Measurements from ENCODE around the gene ADAMTS2.

The ADAMTS2 gene

GRCh38 chr5:179139936-179140235, 205.4 kb downstream of the ADAMTS2 start:
- TF ChIP-seq TEAD4 (IDR thresholded peaks at IDR 0.05) (no peak), MAX (IDR thresholded peaks at IDR 0.05) (no peak), USF1 (IDR thresholded peaks at IDR 0.05) (no peak), EP300 (IDR thresholded peaks at IDR 0.05; ENCODE audit: borderline replicate concordance) (no peak), CEBPB (IDR thresholded peaks at IDR 0.05) (no peak)

- TF ChIP-seq CREB1 (IDR thresholded peaks at IDR 0.05; ENCODE audit: low read depth): no peak
- TF ChIP-seq EGR1 (IDR thresholded peaks at IDR 0.05): no peak
- TF ChIP-seq MAX (IDR thresholded peaks at IDR 0.05): no peak
- TF ChIP-seq TAF1 (IDR thresholded peaks at IDR 0.05; ENCODE audit: low read depth): no peak
- no peak for TF ChIP-seq REST (IDR thresholded peaks at IDR 0.05; ENCODE audit: low read depth)
- TF ChIP-seq YY1 (IDR thresholded peaks at IDR 0.05; ENCODE audit: low read depth): no peak
- TF ChIP-seq EP300 (IDR thresholded peaks at IDR 0.05; ENCODE audit: borderline replicate concordance): no peak
- no peak for TF ChIP-seq ZBTB7A (IDR thresholded peaks at IDR 0.05; ENCODE audit: low read depth)
- no peak for TF ChIP-seq FOXM1 (IDR thresholded peaks at IDR 0.05; ENCODE audit: borderline replicate concordance, low read depth)
- TF ChIP-seq RAD21 (IDR thresholded peaks at IDR 0.05; ENCODE audit: low read depth): no peak
- no peak for TF ChIP-seq TEAD4 (IDR thresholded peaks at IDR 0.05)
- no peak for TF ChIP-seq USF1 (IDR thresholded peaks at IDR 0.05)
- no peak for TF ChIP-seq NFIC (IDR thresholded peaks at IDR 0.05)
- no peak for TF ChIP-seq CEBPB (IDR thresholded peaks at IDR 0.05)
- no peak for TF ChIP-seq TCF12 (IDR thresholded peaks at IDR 0.05; ENCODE audit: low read depth)
Observed at GRCh38 chr5:179139111-179139935, 205.9 kb downstream of the ADAMTS2 start.

DNA sequence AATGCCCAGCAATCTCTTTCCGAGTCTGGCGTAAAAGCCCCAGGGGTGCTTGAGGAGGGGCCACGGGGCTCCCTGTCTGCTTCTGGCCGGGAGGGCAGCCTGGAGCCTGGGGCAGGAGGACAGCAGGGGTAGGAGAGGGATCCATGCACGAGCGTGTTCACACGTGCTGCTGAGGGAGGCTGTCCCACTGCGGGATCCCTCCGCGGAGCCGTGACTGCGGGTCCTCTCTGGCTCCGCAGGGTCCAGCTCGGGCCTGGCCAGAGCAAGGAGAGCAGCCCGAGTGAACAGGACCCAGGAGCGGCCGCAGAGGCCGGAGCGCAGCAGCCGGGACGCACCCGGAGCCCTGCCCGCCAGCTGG, 206.7 kb downstream of the ADAMTS2 start:
- TF ChIP-seq ZBTB7A (IDR thresholded peaks at IDR 0.05; ENCODE audit: low read depth) (no peak), REST (IDR thresholded peaks at IDR 0.05; ENCODE audit: low read depth) (no peak), EGR1 (IDR thresholded peaks at IDR 0.05) (no peak), TCF12 (IDR thresholded peaks at IDR 0.05; ENCODE audit: low read depth) (no peak), YY1 (IDR thresholded peaks at IDR 0.05; ENCODE audit: low read depth) (no peak), RAD21 (IDR thresholded peaks at IDR 0.05; ENCODE audit: low read depth) (no peak), EP300 (IDR thresholded peaks at IDR 0.05; ENCODE audit: borderline replicate concordance) (no peak), FOXM1 (IDR thresholded peaks at IDR 0.05; ENCODE audit: borderline replicate concordance, low read depth) (no peak), USF1 (IDR thresholded peaks at IDR 0.05) (no peak), TEAD4 (IDR thresholded peaks at IDR 0.05) (no peak), TAF1 (IDR thresholded peaks at IDR 0.05; ENCODE audit: low read depth) (no peak), CEBPB (IDR thresholded peaks at IDR 0.05) (no peak), CREB1 (IDR thresholded peaks at IDR 0.05; ENCODE audit: low read depth) (no peak)

GRCh38 chr5:179137643-179138567, 207.4 kb downstream of the ADAMTS2 start:
- TF ChIP-seq CREB1 (IDR thresholded peaks at IDR 0.05; ENCODE audit: low read depth) (no peak), TCF12 (IDR thresholded peaks at IDR 0.05; ENCODE audit: low read depth) (no peak), USF1 (IDR thresholded peaks at IDR 0.05) (no peak), CEBPB (IDR thresholded peaks at IDR 0.05) (no peak), TEAD4 (IDR thresholded peaks at IDR 0.05) (no peak), MAX (IDR thresholded peaks at IDR 0.05) (no peak), REST (IDR thresholded peaks at IDR 0.05; ENCODE audit: low read depth) (no peak), ZBTB7A (IDR thresholded peaks at IDR 0.05; ENCODE audit: low read depth) (no peak), NFIC (IDR thresholded peaks at IDR 0.05) (no peak), YY1 (IDR thresholded peaks at IDR 0.05; ENCODE audit: low read depth) (no peak), RAD21 (IDR thresholded peaks at IDR 0.05; ENCODE audit: low read depth) (no peak)
